Glutamatergic neuron (in vitro differentiated cells): ENCODE results near the gene UMODL1. TPM values are rescaled to one million over a fixed set of nuclear protein-coding genes. Genes with fewer than 3 reads are reported as not detected.

ENCODE experiments used
- DNase-seq: peaks from one replicate; pipeline ENCODE4 v3.0.0; 2022
- H3K27ac Mint-ChIP-seq: one replicate; pipeline ENCODE4 v1.8.0; 2020; ENCODE audit warnings: mild to moderate bottlenecking, mixed read lengths, inconsistent platforms; ENCODE audit not compliant: unreplicated experiment
- H3K27me3 Mint-ChIP-seq: one replicate; pipeline ENCODE4 v1.8.0; 2020; ENCODE audit warnings: mild to moderate bottlenecking, moderate library complexity, mixed read lengths, inconsistent platforms; ENCODE audit not compliant: unreplicated experiment
- H3K36me3 Mint-ChIP-seq: one replicate; pipeline ENCODE4 v1.8.0; 2020; ENCODE audit warnings: mild to moderate bottlenecking, mixed read lengths, inconsistent platforms; ENCODE audit not compliant: unreplicated experiment
- H3K4me1 Mint-ChIP-seq: one replicate; pipeline ENCODE4 v1.8.0; 2020; ENCODE audit warnings: mild to moderate bottlenecking, low read depth, mixed read lengths, inconsistent platforms; ENCODE audit not compliant: unreplicated experiment
- H3K4me3 Mint-ChIP-seq: one replicate; pipeline ENCODE4 v1.8.0; 2020; ENCODE audit warnings: mild to moderate bottlenecking, mixed read lengths, inconsistent platforms; ENCODE audit not compliant: unreplicated experiment
- H3K9me3 Mint-ChIP-seq: one replicate; pipeline ENCODE4 v1.8.0; 2020; ENCODE audit warnings: mild to moderate bottlenecking, moderate library complexity, mixed read lengths, inconsistent platforms; ENCODE audit not compliant: unreplicated experiment
- total RNA-seq: library from RNA; stranded (reverse); fragmentation: NEBNext Ultra II Directional; extraction: Animal tissue kit (Norgen Biotek cat#: 25700); gene quantifications from one replicate; pipeline ENCODE4 v1.2.1, GENCODE V29; 2021; ENCODE audit not compliant: unreplicated experiment
- TF ChIP-seq, protein P1 (sequence below): fragments of 200-600 bp; sonication (generic); IDR thresholded peaks from one replicate; pipeline ENCODE4 v1.5.0; 2021; ENCODE audit not compliant: partially characterized antibody, unreplicated experiment

Gene UMODL1
- total RNA-seq, 1 donor from 2014 or later, result not detected

DNA sequence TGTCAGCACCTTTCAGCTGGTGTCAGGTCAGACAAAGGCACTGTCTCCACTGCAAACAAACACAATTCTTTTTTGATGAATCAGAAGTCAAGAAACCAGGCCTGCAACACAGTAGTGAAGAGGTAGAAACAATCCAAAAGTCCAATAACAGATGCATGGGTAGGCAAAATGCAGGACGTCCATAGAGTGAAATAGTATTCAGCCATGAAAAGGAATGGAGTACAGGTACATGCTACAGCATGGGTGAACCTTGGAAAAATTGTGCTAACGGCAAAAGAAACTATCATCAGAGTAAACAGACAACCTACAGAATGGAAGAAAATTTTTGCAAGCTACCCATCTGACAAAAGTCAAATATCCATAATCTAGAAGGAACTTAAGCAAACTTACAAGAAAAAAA lies 34.8 kb upstream of the UMODL1 start:
- peaks cover 4% of the 10 kb centered on the region for H3K4me1 Mint-ChIP-seq
- H3K9me3 Mint-ChIP-seq, result peaks cover 4% of the 10 kb centered on the region
- H3K27ac Mint-ChIP-seq, result no peak overlapping the region
- no peaks in the 10 kb centered on the region for H3K36me3 Mint-ChIP-seq
- no peak overlapping the region for H3K4me3 Mint-ChIP-seq
- TF ChIP-seq, protein P1, sequence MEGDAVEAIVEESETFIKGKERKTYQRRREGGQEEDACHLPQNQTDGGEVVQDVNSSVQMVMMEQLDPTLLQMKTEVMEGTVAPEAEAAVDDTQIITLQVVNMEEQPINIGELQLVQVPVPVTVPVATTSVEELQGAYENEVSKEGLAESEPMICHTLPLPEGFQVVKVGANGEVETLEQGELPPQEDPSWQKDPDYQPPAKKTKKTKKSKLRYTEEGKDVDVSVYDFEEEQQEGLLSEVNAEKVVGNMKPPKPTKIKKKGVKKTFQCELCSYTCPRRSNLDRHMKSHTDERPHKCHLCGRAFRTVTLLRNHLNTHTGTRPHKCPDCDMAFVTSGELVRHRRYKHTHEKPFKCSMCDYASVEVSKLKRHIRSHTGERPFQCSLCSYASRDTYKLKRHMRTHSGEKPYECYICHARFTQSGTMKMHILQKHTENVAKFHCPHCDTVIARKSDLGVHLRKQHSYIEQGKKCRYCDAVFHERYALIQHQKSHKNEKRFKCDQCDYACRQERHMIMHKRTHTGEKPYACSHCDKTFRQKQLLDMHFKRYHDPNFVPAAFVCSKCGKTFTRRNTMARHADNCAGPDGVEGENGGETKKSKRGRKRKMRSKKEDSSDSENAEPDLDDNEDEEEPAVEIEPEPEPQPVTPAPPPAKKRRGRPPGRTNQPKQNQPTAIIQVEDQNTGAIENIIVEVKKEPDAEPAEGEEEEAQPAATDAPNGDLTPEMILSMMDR, result no peak
- DNase-seq, result no peak
- H3K27me3 Mint-ChIP-seq, result peaks cover 9% of the 10 kb centered on the region

DNA sequence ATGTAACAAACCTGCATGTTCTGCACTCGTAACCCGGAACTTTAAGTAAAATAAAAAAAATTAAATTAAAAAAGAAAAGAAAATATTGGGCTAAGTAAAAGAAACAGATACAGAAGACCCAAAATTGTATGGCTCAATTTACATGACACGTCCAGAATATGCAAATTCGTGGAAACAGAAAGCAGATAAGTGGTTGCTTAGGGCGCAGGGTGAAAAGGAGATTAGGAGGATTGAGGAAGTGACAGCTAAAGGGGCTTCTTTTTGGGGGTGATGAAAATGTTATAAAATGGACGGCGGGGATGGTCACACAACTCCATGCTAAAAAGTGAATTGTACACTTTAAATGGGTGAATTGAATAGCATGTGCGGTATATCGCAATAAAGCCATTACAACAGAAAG lies 33.6 kb upstream of the UMODL1 start:
- no peak for DNase-seq
- TF ChIP-seq, protein P1, result no peak
- no peak overlapping the region for H3K27ac Mint-ChIP-seq
- no peak overlapping the region for H3K4me3 Mint-ChIP-seq
- peaks cover 4% of the 10 kb centered on the region for H3K9me3 Mint-ChIP-seq
- H3K36me3 Mint-ChIP-seq, result no peaks in the 10 kb centered on the region
- H3K27me3 Mint-ChIP-seq, result peaks cover 9% of the 10 kb centered on the region
- peaks cover 4% of the 10 kb centered on the region for H3K4me1 Mint-ChIP-seq

GRCh38 chr21:42037943-42038342 lies 33.2 kb upstream of the UMODL1 start:
- TF ChIP-seq, protein P1, result no peak
- H3K4me3 Mint-ChIP-seq, result no peak overlapping the region
- peaks cover 9% of the 10 kb centered on the region for H3K27me3 Mint-ChIP-seq
- no peak for DNase-seq
- H3K27ac Mint-ChIP-seq, result no peak overlapping the region
- peaks cover 4% of the 10 kb centered on the region for H3K9me3 Mint-ChIP-seq
- H3K4me1 Mint-ChIP-seq, result peaks cover 4% of the 10 kb centered on the region
- H3K36me3 Mint-ChIP-seq, result no peaks in the 10 kb centered on the region

DNA sequence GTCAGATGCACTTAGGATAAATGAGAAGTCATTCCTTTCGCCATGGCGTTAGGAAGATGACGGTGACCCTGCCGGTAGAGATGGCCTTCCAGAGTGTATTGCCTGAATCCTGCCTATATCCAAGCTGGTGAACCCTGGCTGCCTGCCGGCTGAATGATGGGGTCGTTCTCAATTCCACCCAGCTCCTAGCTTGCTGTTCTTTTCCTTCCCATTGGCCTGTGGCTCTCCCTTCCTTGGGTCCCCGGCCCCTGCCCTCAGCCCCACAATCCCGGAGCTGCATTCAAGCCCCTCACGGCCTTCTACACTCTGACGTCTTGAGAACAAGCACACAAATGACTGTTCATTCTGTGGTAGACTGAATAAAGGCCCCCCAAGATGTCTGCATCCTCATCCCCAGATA lies 32.7 kb upstream of the UMODL1 start:
- no peaks in the 10 kb centered on the region for H3K36me3 Mint-ChIP-seq

DNA sequence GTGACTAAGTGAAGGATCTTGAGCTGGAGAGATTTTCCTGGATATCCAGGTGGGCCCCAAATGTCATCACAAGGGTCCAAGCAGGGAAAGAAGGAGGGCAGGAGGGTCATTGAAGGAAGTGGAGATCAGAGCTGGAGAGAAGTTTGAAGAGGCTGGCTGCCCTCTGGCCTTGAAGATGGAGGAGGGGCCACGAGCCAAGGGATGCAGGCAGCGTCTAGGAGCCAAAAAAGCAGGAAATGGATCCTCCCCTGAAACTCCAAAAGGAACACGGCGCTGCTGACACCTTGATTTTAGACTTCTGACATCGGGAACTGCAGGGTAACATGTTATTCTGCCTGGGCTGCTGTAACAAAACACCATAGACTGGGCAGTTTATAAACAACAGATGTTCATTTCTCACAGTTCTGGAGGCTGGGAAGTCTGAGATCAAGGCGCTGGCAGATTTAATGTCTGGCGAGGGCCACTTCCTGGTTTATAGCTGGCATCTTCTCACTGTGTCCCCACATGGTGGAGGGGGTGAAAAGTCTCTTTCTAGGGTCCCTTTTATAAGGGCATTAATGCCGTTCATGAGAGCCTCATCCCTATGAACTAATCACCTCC lies 32.2 kb upstream of the UMODL1 start:
- Mint-ChIP-seq H3K36me3 (no peaks in the 10 kb centered on the region), H3K27me3 (peaks cover 9% of the 10 kb centered on the region), H3K4me1 (peaks cover 4% of the 10 kb centered on the region), H3K27ac (no peak overlapping the region), H3K4me3 (no peak overlapping the region), H3K9me3 (peaks cover 4% of the 10 kb centered on the region)
- DNase-seq, result no peak
- TF ChIP-seq, protein P1, result no peak

More for the DNA sequence above, 32.7 kb upstream of the UMODL1 start:
- DNase-seq, result no peak
- H3K27ac Mint-ChIP-seq, result no peak overlapping the region
- TF ChIP-seq, protein P1, result no peak
- H3K27me3 Mint-ChIP-seq, result peaks cover 9% of the 10 kb centered on the region
- H3K4me3 Mint-ChIP-seq, result no peak overlapping the region
- peaks cover 4% of the 10 kb centered on the region for H3K4me1 Mint-ChIP-seq
- H3K9me3 Mint-ChIP-seq, result peaks cover 4% of the 10 kb centered on the region
